Measurements from ENCODE around the gene B3GALT5.

Gene B3GALT5, protein sequence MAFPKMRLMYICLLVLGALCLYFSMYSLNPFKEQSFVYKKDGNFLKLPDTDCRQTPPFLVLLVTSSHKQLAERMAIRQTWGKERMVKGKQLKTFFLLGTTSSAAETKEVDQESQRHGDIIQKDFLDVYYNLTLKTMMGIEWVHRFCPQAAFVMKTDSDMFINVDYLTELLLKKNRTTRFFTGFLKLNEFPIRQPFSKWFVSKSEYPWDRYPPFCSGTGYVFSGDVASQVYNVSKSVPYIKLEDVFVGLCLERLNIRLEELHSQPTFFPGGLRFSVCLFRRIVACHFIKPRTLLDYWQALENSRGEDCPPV

DNA sequence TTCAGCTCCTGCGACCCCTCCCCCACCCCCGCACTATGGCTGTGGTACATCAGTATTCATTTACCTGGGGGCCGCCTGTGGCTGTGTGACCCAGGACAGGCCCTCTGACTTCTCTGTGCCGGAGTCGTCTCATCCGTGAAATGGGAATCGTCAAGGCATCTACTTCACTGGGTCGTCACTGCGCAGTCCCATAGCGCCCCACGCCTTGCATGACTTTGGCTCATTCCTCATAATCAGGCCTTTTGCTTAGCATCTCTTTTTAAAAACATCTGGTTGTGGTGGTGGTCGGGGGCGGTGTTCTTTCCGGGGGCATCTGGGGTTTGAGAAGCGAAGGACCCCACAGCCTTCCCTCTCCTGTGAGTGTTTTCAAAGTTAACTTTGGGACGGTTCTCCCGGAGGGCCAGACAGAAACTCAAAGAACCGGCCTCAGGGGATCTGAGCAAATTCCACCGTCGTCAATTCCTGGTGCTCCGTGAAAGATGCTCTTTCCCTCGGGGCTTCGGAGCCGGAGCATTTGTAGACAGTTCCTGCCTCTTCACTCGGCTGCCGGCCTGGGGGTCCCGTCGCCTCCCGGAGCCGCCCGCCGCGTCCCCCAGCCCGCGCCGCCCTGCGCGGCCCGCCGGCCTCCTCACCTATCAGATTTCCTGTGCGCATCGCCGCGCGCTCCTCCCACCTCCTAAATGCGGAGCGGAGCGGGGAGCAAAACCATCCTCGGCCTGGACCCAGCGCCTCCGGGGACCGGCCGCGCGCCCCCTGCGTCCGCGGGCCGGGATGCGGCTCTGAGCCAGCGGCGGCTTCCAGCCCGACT lies at the start of gene B3GALT5:
Gene B3GALT5 (plus strand): TSS at position 708 of the 808 bp plus-strand sequence. CDS start 47,620 bp downstream, outside the sequence.
- H3K79me2 ChIP-seq (ENCODE audit: insufficient read depth, low read length): no peaks in the 10 kb centered on the region

DNA sequence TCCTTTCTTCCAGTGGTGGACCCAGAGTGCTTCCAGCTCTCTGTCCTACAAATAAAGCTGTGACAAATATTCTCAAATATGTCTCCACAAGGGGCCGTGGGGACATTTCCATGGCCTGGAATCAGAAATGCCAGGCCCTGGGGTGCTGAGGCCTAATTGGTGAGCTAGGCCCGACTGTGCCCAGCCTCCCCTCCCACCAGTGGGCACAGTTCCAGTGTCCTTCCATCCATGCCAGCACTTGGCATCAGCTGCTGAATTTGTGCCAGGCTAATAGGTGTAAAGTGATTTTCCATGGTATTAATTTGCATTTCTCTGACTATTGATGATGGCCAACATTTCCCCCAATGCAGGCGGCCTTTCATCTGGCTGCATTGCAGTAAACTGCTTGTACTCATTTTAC lies 48.5 kb upstream of the B3GALT5 start:
- TF ChIP-seq EZH2 (IDR thresholded peaks at IDR 0.05; ENCODE audit: borderline replicate concordance, low read depth, low read length, severe bottlenecking): no peak
- TF ChIP-seq, protein P1, sequence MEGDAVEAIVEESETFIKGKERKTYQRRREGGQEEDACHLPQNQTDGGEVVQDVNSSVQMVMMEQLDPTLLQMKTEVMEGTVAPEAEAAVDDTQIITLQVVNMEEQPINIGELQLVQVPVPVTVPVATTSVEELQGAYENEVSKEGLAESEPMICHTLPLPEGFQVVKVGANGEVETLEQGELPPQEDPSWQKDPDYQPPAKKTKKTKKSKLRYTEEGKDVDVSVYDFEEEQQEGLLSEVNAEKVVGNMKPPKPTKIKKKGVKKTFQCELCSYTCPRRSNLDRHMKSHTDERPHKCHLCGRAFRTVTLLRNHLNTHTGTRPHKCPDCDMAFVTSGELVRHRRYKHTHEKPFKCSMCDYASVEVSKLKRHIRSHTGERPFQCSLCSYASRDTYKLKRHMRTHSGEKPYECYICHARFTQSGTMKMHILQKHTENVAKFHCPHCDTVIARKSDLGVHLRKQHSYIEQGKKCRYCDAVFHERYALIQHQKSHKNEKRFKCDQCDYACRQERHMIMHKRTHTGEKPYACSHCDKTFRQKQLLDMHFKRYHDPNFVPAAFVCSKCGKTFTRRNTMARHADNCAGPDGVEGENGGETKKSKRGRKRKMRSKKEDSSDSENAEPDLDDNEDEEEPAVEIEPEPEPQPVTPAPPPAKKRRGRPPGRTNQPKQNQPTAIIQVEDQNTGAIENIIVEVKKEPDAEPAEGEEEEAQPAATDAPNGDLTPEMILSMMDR (IDR thresholded peaks at IDR 0.05; ENCODE audit: borderline replicate concordance, extremely low read depth, low read length, poor library complexity, severe bottlenecking): no peak
- Histone ChIP-seq H3K4me2 (ENCODE audit: insufficient read depth, low read length) (no peak overlapping the region), H3K27me3 (ENCODE audit: insufficient read depth, low read length, poor library complexity) (peaks cover 10% of the 10 kb centered on the region), H3K79me2 (ENCODE audit: insufficient read depth, low read length) (no peaks in the 10 kb centered on the region), H3K9me3 (ENCODE audit: insufficient read depth, low read length, severe bottlenecking) (no peaks in the 10 kb centered on the region), H3K4me3 (ENCODE audit: low read depth in 1 of 2, low read length in 2 of 2) (no peak overlapping the region), H3K36me3 (ENCODE audit: insufficient read depth, low read length) (no peaks in the 10 kb centered on the region), H3K9ac (ENCODE audit: low read depth, low read length) (no peak overlapping the region), H4K20me1 (ENCODE audit: insufficient read depth, low read length) (no peaks in the 10 kb centered on the region), H3K27ac (ENCODE audit: low read length) (no peak overlapping the region), H2AFZ (ENCODE audit: low read depth, low read length) (no peak overlapping the region), H3K4me1 (ENCODE audit: insufficient read depth, low read length) (no peaks in the 10 kb centered on the region)
- no peak for DNase-seq
- no peak for ATAC-seq (ENCODE audit: insufficient read depth, low read depth)

More for the DNA sequence above, at the start of gene B3GALT5:
- Histone ChIP-seq H3K4me3 (ENCODE audit: low read depth in 1 of 2, low read length in 2 of 2) (no peak within 1 kb of the TSS), H4K20me1 (ENCODE audit: insufficient read depth, low read length) (no peaks in the 10 kb centered on the region), H3K9ac (ENCODE audit: low read depth, low read length) (no peak within 1 kb of the TSS), H3K9me3 (ENCODE audit: insufficient read depth, low read length, severe bottlenecking) (no peaks in the 10 kb centered on the region), H3K27ac (ENCODE audit: low read length) (no peak within 1 kb of the TSS), H3K27me3 (ENCODE audit: insufficient read depth, low read length, poor library complexity) (no peaks in the 10 kb centered on the region), H3K4me2 (ENCODE audit: insufficient read depth, low read length) (no peak within 1 kb of the TSS), H3K4me1 (ENCODE audit: insufficient read depth, low read length) (no peaks in the 10 kb centered on the region), H3K36me3 (ENCODE audit: insufficient read depth, low read length) (no peaks in the 10 kb centered on the region), H2AFZ (ENCODE audit: low read depth, low read length) (no peak within 1 kb of the TSS)
- no peak for TF ChIP-seq EZH2 (IDR thresholded peaks at IDR 0.05; ENCODE audit: borderline replicate concordance, low read depth, low read length, severe bottlenecking)
- TF ChIP-seq, protein P1 (IDR thresholded peaks at IDR 0.05; ENCODE audit: borderline replicate concordance, extremely low read depth, low read length, poor library complexity, severe bottlenecking): no peak
- no peak for DNase-seq
- ATAC-seq (ENCODE audit: insufficient read depth, low read depth): no peak

DNA sequence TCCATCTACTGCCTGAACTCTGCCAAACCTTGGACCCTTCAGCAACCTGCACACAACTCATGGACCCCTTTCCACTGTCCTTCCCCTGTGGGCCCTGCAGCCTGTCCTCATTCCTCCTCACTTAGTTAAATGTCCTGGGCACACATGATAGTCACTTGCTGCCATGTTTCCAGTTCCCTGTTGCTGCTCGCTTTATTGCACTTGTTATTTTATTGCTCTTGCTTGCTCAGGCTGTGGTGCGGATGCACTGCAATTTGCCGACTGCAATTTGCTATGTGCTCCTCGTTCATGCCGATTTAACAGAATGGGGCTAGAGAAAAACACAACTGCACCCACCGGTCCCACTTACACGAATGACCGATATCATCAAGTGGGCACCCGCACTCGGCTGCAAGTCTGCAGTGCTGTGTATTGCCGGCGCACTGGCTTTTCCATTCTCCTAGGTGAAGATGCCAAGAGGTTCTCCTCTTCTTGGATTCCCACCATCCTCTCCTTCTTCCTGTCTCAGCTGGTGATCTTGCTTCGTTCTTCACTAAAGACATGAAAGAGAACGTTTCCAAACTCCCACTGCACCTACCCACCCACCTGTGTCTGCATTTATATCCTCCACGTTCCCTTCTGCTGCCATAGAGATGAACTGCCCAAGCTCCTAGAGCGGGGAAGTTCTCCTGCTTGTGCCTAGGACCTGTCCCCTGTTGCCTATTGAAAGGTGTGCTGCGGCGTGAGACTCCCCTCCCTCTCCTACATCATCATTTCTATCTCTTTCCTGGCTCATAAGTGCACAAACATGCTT lies 45.4 kb upstream of the B3GALT5 start:
- Histone ChIP-seq H3K27me3 (ENCODE audit: insufficient read depth, low read length, poor library complexity) (peaks cover 13% of the 10 kb centered on the region), H2AFZ (ENCODE audit: low read depth, low read length) (no peak overlapping the region), H3K4me3 (ENCODE audit: low read depth in 1 of 2, low read length in 2 of 2) (no peak overlapping the region), H3K4me1 (ENCODE audit: insufficient read depth, low read length) (no peaks in the 10 kb centered on the region), H3K4me2 (ENCODE audit: insufficient read depth, low read length) (no peak overlapping the region), H3K9ac (ENCODE audit: low read depth, low read length) (no peak overlapping the region), H4K20me1 (ENCODE audit: insufficient read depth, low read length) (no peaks in the 10 kb centered on the region), H3K27ac (ENCODE audit: low read length) (no peak overlapping the region), H3K9me3 (ENCODE audit: insufficient read depth, low read length, severe bottlenecking) (no peaks in the 10 kb centered on the region), H3K79me2 (ENCODE audit: insufficient read depth, low read length) (no peaks in the 10 kb centered on the region), H3K36me3 (ENCODE audit: insufficient read depth, low read length) (no peaks in the 10 kb centered on the region)
- TF ChIP-seq, protein P1 (IDR thresholded peaks at IDR 0.05; ENCODE audit: borderline replicate concordance, extremely low read depth, low read length, poor library complexity, severe bottlenecking): no peak
- no peak for TF ChIP-seq EZH2 (IDR thresholded peaks at IDR 0.05; ENCODE audit: borderline replicate concordance, low read depth, low read length, severe bottlenecking)
- ATAC-seq (ENCODE audit: insufficient read depth, low read depth): no peak
- DNase-seq: no peak

All from DND-41 (cell line).